Activated CD8-positive, alpha-beta T cell treated with anti-CD3 and anti-CD28 coated beads for 36 hours (primary cell): Measurements from ENCODE around the gene SYT1. TPM values are rescaled to one million over a fixed set of nuclear protein-coding genes. Genes with fewer than 3 reads are reported as not detected.

Experiments
- ATAC-seq: fragments of 200-7000 bp; cut with Tn5 transposase; one replicate; pipeline ENCODE4 v1.10.0; 2021; ENCODE audit warnings: mild to moderate bottlenecking, moderate library complexity
- CTCF ChIA-PET: fragments of 350-600 bp; sonication (Branson Sonifier 250); formaldehyde crosslinking; loops from one replicate; lab custom pipeline; 2021; ENCODE audit warnings: antibody characterized with exemption; lab: Charles Lee
- POLR2A ChIA-PET: fragments of 350-600 bp; sonication (Branson Sonifier 250); formaldehyde crosslinking; loops from one replicate; lab custom pipeline; 2021; ENCODE audit warnings: antibody characterized with exemption; lab: Charles Lee
- DNase-seq: peaks from one replicate; pipeline ENCODE4 v3.0.0-alpha.2; 2020
- H3K27ac Mint-ChIP-seq: one replicate; pipeline ENCODE4 v1.8.0; 2021; ENCODE audit warnings: mild to moderate bottlenecking, mixed read lengths
- H3K27me3 Mint-ChIP-seq: one replicate; pipeline ENCODE4 v1.8.0; 2021; ENCODE audit warnings: mixed read lengths
- H3K36me3 Mint-ChIP-seq: one replicate; pipeline ENCODE4 v1.8.0; 2021; ENCODE audit warnings: low read depth, mixed read lengths
- H3K4me1 Mint-ChIP-seq: one replicate; pipeline ENCODE4 v1.8.0; 2021; ENCODE audit warnings: low read depth, mixed read lengths
- H3K4me3 Mint-ChIP-seq: one replicate; pipeline ENCODE4 v1.8.0; 2021; ENCODE audit warnings: mild to moderate bottlenecking, moderate library complexity, mixed read lengths
- H3K9me3 Mint-ChIP-seq: one replicate; pipeline ENCODE4 v1.8.0; 2021; ENCODE audit warnings: mixed read lengths
- CTCF ChIP-seq: fragments of 200-600 bp; IDR thresholded peaks from one replicate; pipeline ENCODE4 v1.8.0; 2022; ENCODE audit warnings: antibody characterized with exemption, mild to moderate bottlenecking
- intact Hi-C: fragments of 100-400 bp; cut with micrococcal nuclease; formaldehyde crosslinking; loops from one replicate; pipeline ENCODE4 v1.10.0; 2022
- total RNA-seq, 2 experiments: library from RNA; stranded (reverse); gene quantifications; one replicate each; pipeline ENCODE4 v1.2.3, GENCODE V29; 2021

Gene SYT1
- total RNA-seq, 2 experiments from 2014 or later, result not detected

DNA sequence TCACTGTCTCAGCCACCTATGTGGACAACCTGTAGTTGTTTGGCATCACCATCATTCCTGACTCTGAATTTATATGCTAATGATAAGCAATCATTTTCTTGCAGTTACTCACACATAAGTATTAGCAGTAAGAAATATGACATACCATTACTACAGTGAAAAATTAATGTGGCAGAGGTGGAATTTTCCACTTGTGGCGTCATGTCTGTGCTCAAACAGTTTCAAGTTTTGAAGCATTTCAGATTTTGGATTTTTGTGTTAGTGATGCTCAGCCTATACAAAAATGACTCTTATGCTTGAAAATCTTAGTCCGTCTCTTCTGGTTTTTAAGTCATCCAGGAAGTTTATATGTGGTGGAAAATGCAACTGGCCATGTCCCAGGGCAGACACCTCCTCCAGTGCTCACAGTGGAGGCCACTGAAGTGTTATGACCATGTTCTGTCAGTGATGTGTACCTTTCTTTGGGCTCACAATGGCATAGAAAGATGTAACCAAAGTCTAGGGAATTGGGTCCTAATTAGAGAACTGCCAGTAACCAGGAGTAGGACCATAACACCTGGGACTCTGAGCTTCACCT lies 220.6 kb downstream of the SYT1 start:
- ChIA-PET CTCF (no interaction called here), POLR2A (no interaction called here)
- Mint-ChIP-seq H3K4me1 (no peaks in the 10 kb centered on the region), H3K4me3 (no peak overlapping the region), H3K27me3 (no peaks in the 10 kb centered on the region), H3K36me3 (no peaks in the 10 kb centered on the region), H3K27ac (no peak overlapping the region), H3K9me3 (no peaks in the 10 kb centered on the region)
- TF ChIP-seq CTCF, result no peak
- no peak for ATAC-seq
- intact Hi-C loops, result no loop called here
- no peak for DNase-seq

DNA sequence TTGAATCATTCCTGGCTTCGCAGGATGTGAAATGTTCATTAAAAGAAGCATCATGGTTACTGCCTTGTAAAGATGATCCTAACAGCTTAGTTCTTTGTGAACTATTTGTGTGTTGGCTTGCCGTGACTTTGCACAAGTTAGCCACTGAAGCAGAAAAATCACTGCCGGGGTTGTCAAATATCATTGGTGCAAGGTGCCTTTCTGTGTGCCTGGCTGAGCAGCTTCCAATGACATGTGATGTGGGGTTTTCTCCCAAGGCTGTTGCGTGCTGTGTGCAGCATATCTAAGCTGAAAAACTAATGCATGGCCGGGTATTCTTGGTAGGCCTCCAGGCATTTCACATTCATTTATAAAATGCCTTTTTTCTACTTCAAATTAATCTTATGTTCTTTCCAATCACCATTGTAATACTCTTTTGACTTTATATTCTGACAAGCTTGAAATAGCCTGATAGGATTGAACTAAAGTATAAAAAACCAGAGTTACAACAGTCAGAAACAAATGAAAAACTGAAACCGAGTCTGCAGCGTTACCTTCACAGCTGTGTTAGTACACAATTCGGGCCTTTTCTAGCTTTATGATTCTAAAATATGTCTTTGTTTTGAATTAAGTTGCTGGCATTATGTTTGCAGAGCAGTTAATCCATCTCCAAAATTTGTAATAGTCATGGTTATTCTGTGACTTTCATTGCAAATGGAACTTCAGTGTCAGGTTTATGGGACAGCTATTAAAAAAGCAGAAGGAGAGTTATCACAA lies 222.1 kb downstream of the SYT1 start:
- Mint-ChIP-seq H3K36me3 (no peaks in the 10 kb centered on the region), H3K4me1 (no peaks in the 10 kb centered on the region), H3K9me3 (no peaks in the 10 kb centered on the region), H3K4me3 (no peak overlapping the region), H3K27ac (no peak overlapping the region), H3K27me3 (no peaks in the 10 kb centered on the region)
- POLR2A ChIA-PET, result no interaction called here
- intact Hi-C loops, result no loop called here
- DNase-seq (no peak), ATAC-seq (no peak)
- CTCF ChIA-PET, result no interaction called here
- no peak for TF ChIP-seq CTCF

DNA sequence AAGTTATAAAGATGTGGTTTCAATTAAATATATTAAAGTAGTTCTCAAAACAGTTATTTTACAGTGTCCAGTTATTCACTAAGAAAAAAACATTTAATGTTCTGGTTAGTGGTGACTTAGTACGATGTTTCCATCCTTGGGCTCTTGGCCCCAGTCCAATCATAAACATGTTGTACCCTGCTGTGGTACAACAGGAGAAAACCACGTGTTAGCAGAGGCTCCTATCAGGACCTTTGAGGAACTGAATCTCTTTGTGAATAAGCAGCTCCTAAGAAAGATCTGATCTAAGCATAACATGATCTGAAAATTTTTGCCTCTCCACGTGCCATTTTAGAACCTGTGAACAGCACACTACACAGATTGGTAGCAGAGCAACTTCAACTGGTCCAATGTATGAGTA lies 234.0 kb downstream of the SYT1 start:
- Mint-ChIP-seq H3K9me3 (no peaks in the 10 kb centered on the region), H3K4me3 (no peak overlapping the region), H3K4me1 (no peaks in the 10 kb centered on the region), H3K36me3 (no peaks in the 10 kb centered on the region), H3K27ac (no peak overlapping the region), H3K27me3 (no peaks in the 10 kb centered on the region)
- ATAC-seq, result no peak
- POLR2A ChIA-PET, result no interaction called here
- intact Hi-C loops, result no loop called here
- DNase-seq, result no peak
- CTCF ChIA-PET, result no interaction called here
- TF ChIP-seq CTCF, result no peak

GRCh38 chr12:79108962-79109361 lies 244.4 kb downstream of the SYT1 start:
- TF ChIP-seq CTCF, result no peak
- intact Hi-C loops, result no loop called here
- Mint-ChIP-seq H3K27ac (no peak overlapping the region), H3K4me1 (no peaks in the 10 kb centered on the region), H3K4me3 (no peak overlapping the region), H3K9me3 (peaks cover 4% of the 10 kb centered on the region), H3K27me3 (no peaks in the 10 kb centered on the region), H3K36me3 (no peaks in the 10 kb centered on the region)
- ChIA-PET POLR2A (no interaction called here), CTCF (no interaction called here)
- ATAC-seq (no peak), DNase-seq (no peak)

DNA sequence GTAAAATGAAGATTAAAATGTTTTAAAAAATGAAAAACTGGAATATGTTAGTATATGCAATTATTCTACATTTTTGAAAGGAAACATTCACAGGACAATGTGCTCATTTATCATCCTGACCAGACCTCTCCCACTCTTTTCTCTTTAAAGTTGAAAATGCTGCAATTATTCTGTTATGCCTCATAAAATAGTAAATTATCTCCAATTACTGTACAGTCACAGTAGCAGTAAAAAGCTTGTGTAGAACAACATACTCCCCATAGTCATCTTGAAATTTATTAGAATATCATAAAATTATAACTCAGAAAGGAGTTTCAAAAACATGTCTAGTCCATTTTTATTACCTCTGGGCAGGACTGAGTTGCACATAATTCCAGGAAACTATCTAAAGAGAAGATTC lies 250.3 kb downstream of the SYT1 start:
- TF ChIP-seq CTCF, result no peak
- Mint-ChIP-seq H3K4me1 (no peaks in the 10 kb centered on the region), H3K9me3 (no peaks in the 10 kb centered on the region), H3K27ac (no peak overlapping the region), H3K36me3 (no peaks in the 10 kb centered on the region), H3K27me3 (no peaks in the 10 kb centered on the region), H3K4me3 (no peak overlapping the region)
- ChIA-PET CTCF (no interaction called here), POLR2A (no interaction called here)
- no peak for ATAC-seq
- no peak for DNase-seq
- intact Hi-C loops, result no loop called here
